GM19193 (cell line): Measurements from ENCODE around the gene TPSG1.

Experiments used
- POLR2A ChIP-seq: IDR thresholded peaks from 4 replicates; pipeline ENCODE4 v1.6.1; 2011; ENCODE audit not compliant: insufficient read depth, insufficient read length; ENCODE audit errors: extremely low read depth

Gene TPSG1

DNA sequence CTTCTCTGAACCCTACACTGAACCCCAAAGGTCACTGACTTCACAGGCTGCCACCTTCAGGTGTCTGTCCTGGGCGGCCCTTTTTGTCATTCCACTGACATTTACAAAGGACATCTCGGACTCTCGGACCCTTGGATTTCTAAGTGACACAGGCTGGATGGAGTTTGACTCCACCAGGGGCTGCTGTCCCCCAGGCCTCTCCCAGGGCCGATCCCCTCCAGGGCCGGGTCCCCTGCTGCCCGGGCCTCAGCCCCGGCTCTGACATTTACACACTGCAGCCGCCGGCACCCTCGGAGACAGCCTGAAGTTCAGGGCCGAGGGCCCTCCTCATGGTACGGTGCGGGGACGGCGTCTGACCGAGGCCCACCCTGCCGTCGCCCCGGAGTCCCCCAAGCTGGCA lies 48.0 kb downstream of the TPSG1 start:
- TF ChIP-seq POLR2A, result no peak

DNA sequence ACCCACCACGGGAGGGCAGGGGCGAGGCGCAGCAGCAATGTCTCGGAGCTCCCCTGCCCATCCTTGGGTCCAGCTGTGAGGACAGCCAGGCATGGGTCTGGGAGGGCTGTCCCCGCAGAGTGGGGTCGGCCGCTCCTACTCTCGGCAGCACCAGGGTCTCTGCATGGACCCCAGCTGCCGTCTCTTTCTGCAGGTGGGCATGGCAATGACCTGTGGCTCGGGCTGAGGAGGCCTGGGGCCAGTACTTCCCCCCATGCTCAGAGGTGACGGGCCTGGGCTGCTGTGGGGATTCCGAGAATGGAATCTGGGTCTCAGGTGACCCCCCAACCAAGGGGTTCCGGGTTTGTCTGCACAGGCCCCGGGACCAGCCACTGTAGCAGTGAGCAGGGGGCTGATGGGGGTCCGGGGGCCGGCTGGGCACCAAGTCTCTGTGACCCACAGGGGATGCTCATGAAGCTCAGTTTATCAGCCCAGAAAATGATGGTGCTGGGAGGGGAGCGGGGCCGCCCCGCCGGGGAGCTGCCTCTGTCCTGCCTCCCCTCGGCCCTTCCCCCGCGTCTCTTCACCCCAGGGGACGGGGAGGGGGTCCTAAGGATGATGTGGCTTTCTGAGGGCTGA lies 48.7 kb downstream of the TPSG1 start:
- no peak for TF ChIP-seq POLR2A

DNA sequence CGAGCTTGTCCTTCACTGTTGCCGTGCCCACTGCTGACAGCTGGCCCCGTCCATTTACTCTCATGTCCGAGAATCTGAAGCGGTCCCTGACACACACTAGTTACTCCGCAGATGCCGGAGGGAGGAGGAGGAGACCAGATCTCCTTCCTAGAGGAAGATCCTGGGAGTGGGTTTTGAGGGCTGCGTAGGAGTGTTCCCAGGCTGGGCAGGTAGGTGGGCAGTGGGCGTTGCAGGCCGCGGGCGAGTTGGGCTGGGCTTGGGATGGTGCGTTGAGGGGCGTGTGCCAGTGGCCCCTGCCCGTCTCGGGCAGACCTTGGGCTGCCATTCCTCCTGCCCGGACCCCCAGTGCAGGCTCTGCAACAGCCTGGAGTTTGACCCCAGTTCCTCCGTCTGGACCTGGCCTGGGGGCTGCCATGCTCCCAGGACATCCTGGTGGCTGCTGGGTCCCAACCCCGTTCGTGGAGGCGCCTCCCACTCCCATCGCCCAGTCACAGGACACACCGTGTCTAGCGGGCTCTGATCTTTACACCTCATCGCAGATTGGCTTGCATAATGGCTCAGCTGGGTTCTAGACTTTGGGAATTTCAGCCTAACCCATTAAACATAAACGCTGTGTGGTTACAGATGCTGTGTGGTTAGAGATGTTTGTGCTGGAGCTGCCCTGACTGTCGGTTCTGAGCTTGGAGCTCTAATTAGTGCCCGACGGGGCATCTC lies 49.3 kb downstream of the TPSG1 start:
- TF ChIP-seq POLR2A, result no peak

DNA sequence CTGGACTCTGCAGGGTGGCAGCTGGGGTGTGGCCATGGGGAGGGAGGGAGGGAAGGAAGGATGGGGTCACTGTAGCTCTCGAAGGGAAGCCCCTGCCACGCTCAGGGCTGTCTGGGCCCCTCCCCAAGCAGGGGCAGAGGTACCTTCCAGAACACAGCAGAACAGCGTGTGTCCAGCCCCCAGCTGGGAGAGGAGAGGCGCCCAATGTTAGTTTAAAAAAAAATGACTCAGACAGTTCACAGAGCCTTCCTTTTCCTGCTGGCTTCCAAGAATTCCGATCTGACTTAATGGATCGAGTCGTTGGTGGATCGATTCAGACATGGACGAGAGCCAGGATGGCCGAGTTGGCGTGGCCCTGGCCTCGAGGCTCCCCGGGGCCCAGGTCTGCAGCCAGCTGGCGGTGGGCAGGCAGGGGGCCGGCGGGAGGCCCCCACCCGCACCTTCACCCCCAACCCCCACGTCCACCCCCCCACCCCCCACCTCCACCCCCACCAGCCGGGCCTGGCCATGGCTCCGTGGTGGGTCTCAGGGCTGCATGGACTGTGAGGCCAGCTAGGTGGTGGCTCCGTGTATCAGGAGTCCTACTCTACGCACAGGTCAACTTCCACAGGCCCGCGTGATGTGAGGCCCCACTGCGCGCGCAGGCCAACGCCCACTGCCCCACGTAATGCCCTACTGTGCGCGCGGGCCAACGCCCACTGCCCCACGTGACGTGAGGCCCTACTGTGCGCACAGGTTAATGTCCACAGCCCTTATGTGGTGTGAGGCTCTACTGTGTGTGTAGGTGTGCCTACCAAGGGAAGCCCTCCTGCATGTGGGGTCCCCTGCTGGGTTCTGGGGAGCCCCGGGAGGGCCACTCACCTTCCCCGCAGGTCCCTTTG lies 50.4 kb downstream of the TPSG1 start:
- no peak for TF ChIP-seq POLR2A

DNA sequence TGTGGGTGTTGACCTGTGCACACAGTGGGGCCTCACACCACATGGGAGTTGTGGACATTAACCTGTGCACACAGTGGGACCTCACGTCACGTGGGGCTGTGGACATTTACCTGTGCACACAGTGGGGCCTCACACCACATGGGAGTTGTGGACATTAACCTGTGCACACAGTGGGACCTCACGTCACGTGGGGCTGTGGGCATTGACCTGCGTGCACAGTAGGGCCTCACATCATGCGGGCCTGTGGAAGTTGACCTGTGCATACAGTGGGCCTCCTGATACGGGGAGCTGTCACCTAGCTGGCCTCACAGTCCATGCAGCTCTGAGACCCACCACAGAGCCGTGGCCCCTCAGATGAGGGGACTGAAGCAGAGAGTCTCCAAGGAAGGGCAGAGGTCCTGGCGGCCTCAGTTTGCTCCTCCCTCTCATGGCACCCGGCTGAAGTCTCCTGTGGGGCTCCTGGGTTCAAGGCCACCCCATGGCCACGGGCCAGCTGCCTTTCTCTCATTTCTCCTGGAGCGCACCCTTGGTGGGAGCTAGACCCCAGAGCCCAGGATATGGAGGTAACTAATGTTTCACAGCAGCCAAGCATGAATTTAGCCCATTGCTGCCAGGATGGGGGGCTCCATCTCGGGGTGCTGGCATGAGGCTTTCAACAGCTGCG lies 51.1 kb downstream of the TPSG1 start:
- TF ChIP-seq POLR2A, result no peak

DNA sequence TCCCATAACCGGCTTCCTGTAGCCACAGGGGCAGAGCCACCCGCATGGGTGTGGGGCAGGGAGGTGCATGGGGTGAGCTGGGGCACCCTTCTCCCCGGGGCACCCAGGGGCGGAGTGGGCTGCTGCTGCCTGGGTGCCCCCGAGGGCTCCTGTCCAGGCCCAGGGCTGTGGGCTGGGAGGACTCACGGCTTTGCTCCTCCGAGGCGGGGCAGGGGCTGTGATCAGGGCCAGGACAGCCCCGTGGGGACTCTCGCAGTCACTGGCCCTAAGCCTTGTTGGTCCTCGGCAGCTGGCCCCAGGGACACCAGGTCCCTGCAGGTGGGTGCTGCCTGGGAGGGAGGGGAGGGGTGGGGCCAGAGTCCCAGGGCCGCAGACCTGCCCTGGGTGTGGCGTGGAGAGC lies 52.4 kb downstream of the TPSG1 start:
- TF ChIP-seq POLR2A, result no peak

DNA sequence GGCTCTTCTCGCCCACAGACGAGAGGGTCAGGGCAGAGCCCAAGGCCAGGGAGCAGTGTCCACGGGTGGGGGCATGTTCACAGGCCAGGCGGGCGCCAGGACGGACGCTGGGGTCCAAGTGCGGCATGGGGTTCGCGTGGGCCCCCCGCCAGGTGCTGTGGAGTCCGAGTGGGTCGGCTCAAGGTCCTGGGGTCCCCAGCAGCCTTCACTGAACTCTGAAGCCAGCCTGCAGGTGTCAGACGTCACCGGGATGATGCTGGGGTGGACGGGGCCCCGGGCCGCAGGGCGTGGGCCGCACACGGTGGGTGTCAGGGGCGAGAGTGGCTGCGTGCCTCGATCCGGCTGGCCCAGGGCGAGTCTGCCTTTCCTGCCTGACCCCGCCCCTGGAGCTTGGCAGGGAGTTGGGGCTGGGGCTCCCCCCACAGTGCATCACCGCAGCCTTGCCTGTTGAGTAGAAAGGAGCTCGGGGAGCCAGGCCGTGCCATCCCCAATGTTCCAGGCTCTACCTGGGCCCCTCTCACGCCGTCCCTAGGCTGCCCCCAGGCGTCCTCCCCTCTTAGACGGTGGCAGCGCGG lies 53.1 kb downstream of the TPSG1 start:
- no peak for TF ChIP-seq POLR2A
